GM12891 (cell line): ENCODE data around the gene RET.

Source experiments
- PAX5 ChIP-seq: IDR thresholded peaks from 2 replicates; pipeline ENCODE4 v1.6.1; 2011; ENCODE audit warnings: low read length, moderate library complexity, mild to moderate bottlenecking; ENCODE audit not compliant: insufficient read depth, severe bottlenecking
- POLR2A ChIP-seq: IDR thresholded peaks from 2 replicates; pipeline ENCODE4 v1.6.1; 2011; ENCODE audit warnings: low read depth, low read length, control low read depth
- POLR2AphosphoS5 ChIP-seq: IDR thresholded peaks from 2 replicates; pipeline ENCODE4 v1.6.1; 2011; ENCODE audit warnings: low read depth, low read length, control low read depth
- POU2F2 ChIP-seq: IDR thresholded peaks from 2 replicates; pipeline ENCODE4 v1.6.1; 2011; ENCODE audit warnings: low read depth, mild to moderate bottlenecking, control low read depth, low read length, moderate library complexity
- SPI1 ChIP-seq: IDR thresholded peaks from 2 replicates; pipeline ENCODE4 v1.6.1; 2011; ENCODE audit warnings: low read depth, low read length, control low read depth
- TAF1 ChIP-seq: IDR thresholded peaks from 2 replicates; pipeline ENCODE4 v1.6.1; 2011; ENCODE audit warnings: low read depth, low read length, control low read depth

GRCh38 chr10:43141421-43141820 lies 64.6 kb downstream of the RET start:
- TF ChIP-seq POLR2A (no peak), POLR2AphosphoS5 (no peak), TAF1 (no peak), SPI1 (no peak), POU2F2 (no peak), PAX5 (no peak)
